ENCODE data around the gene CDKN1B. TPM values are rescaled to one million over a fixed set of nuclear protein-coding genes. Genes with fewer than 3 reads are reported as not detected.

Gene CDKN1B
- total RNA-seq, 1 donor from 2014 or later, result 78.9 TPM

GRCh38 chr12:12701457-12701856 lies 15.7 kb upstream of the CDKN1B start:
- Mint-ChIP-seq H3K4me1 (ENCODE audit: unreplicated experiment) (peaks cover 32% of the 10 kb centered on the region), H3K4me3 (ENCODE audit: unreplicated experiment) (no peak overlapping the region), H3K27ac (ENCODE audit: unreplicated experiment) (no peak overlapping the region), H3K36me3 (ENCODE audit: unreplicated experiment) (no peaks in the 10 kb centered on the region), H3K27me3 (ENCODE audit: unreplicated experiment) (no peaks in the 10 kb centered on the region), H3K9me3 (ENCODE audit: unreplicated experiment) (no peaks in the 10 kb centered on the region)
- no peak for TF ChIP-seq CTCF (IDR thresholded peaks at IDR 0.05)
- DNase-seq (ENCODE audit: extremely low spot score, unreplicated experiment), result no peak

- no peak for DNase-seq (ENCODE audit: extremely low spot score, unreplicated experiment)
- H3K27me3 Mint-ChIP-seq (ENCODE audit: unreplicated experiment), result no peaks in the 10 kb centered on the region
- H3K4me3 Mint-ChIP-seq (ENCODE audit: unreplicated experiment), result no peak overlapping the region
- H3K9me3 Mint-ChIP-seq (ENCODE audit: unreplicated experiment), result no peaks in the 10 kb centered on the region
- H3K27ac Mint-ChIP-seq (ENCODE audit: unreplicated experiment), result no peak overlapping the region
- peak; percentile 95 for TF ChIP-seq CTCF (IDR thresholded peaks at IDR 0.05)
- no peaks in the 10 kb centered on the region for H3K36me3 Mint-ChIP-seq (ENCODE audit: unreplicated experiment)
- peaks cover 19% of the 10 kb centered on the region for H3K4me1 Mint-ChIP-seq (ENCODE audit: unreplicated experiment)
Observed at GRCh38 chr12:12704593-12705230, 12.5 kb upstream of the CDKN1B start.

- no peak overlapping the region for H3K27ac Mint-ChIP-seq (ENCODE audit: unreplicated experiment)
- no peak for DNase-seq (ENCODE audit: extremely low spot score, unreplicated experiment)
- no peaks in the 10 kb centered on the region for H3K9me3 Mint-ChIP-seq (ENCODE audit: unreplicated experiment)
- H3K27me3 Mint-ChIP-seq (ENCODE audit: unreplicated experiment), result no peaks in the 10 kb centered on the region
- peaks cover 14% of the 10 kb centered on the region for H3K4me1 Mint-ChIP-seq (ENCODE audit: unreplicated experiment)
- no peak overlapping the region for H3K4me3 Mint-ChIP-seq (ENCODE audit: unreplicated experiment)
- TF ChIP-seq CTCF (IDR thresholded peaks at IDR 0.05), result no peak
- H3K36me3 Mint-ChIP-seq (ENCODE audit: unreplicated experiment), result no peaks in the 10 kb centered on the region
Observed at GRCh38 chr12:12705838-12706520, 11.2 kb upstream of the CDKN1B start.

- peak overlapping the region; percentile 97 for H3K4me3 Mint-ChIP-seq (ENCODE audit: unreplicated experiment)
- peak overlapping the region; percentile 96 for H3K27ac Mint-ChIP-seq (ENCODE audit: unreplicated experiment)
- H3K9me3 Mint-ChIP-seq (ENCODE audit: unreplicated experiment), result no peaks in the 10 kb centered on the region
- no peak for TF ChIP-seq CTCF (IDR thresholded peaks at IDR 0.05)
- H3K4me1 Mint-ChIP-seq (ENCODE audit: unreplicated experiment), result peaks cover 33% of the 10 kb centered on the region
- no peak for DNase-seq (ENCODE audit: extremely low spot score, unreplicated experiment)
- H3K36me3 Mint-ChIP-seq (ENCODE audit: unreplicated experiment), result peaks cover 15% of the 10 kb centered on the region
- H3K27me3 Mint-ChIP-seq (ENCODE audit: unreplicated experiment), result no peaks in the 10 kb centered on the region
Observed at GRCh38 chr12:12713932-12714275, 3.3 kb upstream of the CDKN1B start.

- H3K9me3 Mint-ChIP-seq (ENCODE audit: unreplicated experiment), result no peaks in the 10 kb centered on the region
- peaks cover 21% of the 10 kb centered on the region for H3K36me3 Mint-ChIP-seq (ENCODE audit: unreplicated experiment)
- peaks cover 36% of the 10 kb centered on the region for H3K4me1 Mint-ChIP-seq (ENCODE audit: unreplicated experiment)
- H3K4me3 Mint-ChIP-seq (ENCODE audit: unreplicated experiment), result peak overlapping the region; percentile 97
- DNase-seq (ENCODE audit: extremely low spot score, unreplicated experiment), result no peak
- peak; percentile 21 for TF ChIP-seq CTCF (IDR thresholded peaks at IDR 0.05)
- H3K27me3 Mint-ChIP-seq (ENCODE audit: unreplicated experiment), result no peaks in the 10 kb centered on the region
- H3K27ac Mint-ChIP-seq (ENCODE audit: unreplicated experiment), result peak overlapping the region; percentile 96
Observed at GRCh38 chr12:12714276-12715021, 2.7 kb upstream of the CDKN1B start.
